ENCODE measurements around the gene DAND5. TPM values are rescaled to one million over a fixed set of nuclear protein-coding genes. Genes with fewer than 3 reads are reported as not detected.

The DAND5 gene
- total and polyA plus RNA-seq, 9 of the 15 experiments (the other 6 are each of a cell fraction or from before 2014, with no cell fraction given) = 0.22 to 0.83 (median 0.60) TPM

- TF ChIP-seq ELK1 (CRISPR knock-in tag; IDR thresholded peaks at IDR 0.05) (no peak), NCOA2 (IDR thresholded peaks at IDR 0.05; ENCODE audit: partially characterized antibody in 2 of 2) (no peak), UBTF (IDR thresholded peaks at IDR 0.05; ENCODE audit: borderline replicate concordance in 1 of 2, low read depth in 2 of 2, low read length in 2 of 2) (no peak), XRCC4 (IDR thresholded peaks at IDR 0.05; ENCODE audit: extremely low read depth, insufficient read depth, insufficient read length) (no peak), MLLT1 (IDR thresholded peaks at IDR 0.05) (peak; percentile 78 to 85; a peak in 2 of 4 replicates), MCM5 (IDR thresholded peaks at IDR 0.05; ENCODE audit: low read depth) (no peak), ZSCAN32 (CRISPR knock-in tag; IDR thresholded peaks at IDR 0.05) (no peak), RBM25 (IDR thresholded peaks at IDR 0.05; ENCODE audit: low read depth, low read length, severe bottlenecking) (no peak), HDAC1 (IDR thresholded peaks at IDR 0.05) (peak in 1 of 2 experiments; percentile 84; a peak in 2 of 4 replicates), ZNF143 (CRISPR knock-in tag; IDR thresholded peaks at IDR 0.05) (no peak), ZBTB11 (CRISPR knock-in tag; IDR thresholded peaks at IDR 0.05) (no peak), MBD2 (IDR thresholded peaks at IDR 0.05; ENCODE audit: borderline replicate concordance, low read depth) (no peak), CREB3L1 (IDR thresholded peaks at IDR 0.05; ENCODE audit: borderline replicate concordance, low read depth) (peak; percentile 66; the same call in 1 of the 2 replicates), SNRNP70 (optimal IDR thresholded peaks at IDR 0.05; ENCODE audit: low read depth, low read length) (no peak), SMARCA5 (IDR thresholded peaks at IDR 0.05) (no peak), IRF2 (CRISPR knock-in tag; IDR thresholded peaks at IDR 0.05) (no peak)
Measured at GRCh38 chr19:13022859-13023636, 53.7 kb downstream of the DAND5 start (continued).

All from K562 (cell line).